ENCODE measurements around the gene COL24A1. TPM values are rescaled to one million over a fixed set of nuclear protein-coding genes. Genes with fewer than 3 reads are reported as not detected.
"Not testable (repeated sequence)": the region's sequence is repeated elsewhere in the genome, so short reads cannot be mapped to it uniquely, and the experiment has no call there.

The COL24A1 gene
- total RNA-seq, 1 donor from 2014 or later: not detected

DNA sequence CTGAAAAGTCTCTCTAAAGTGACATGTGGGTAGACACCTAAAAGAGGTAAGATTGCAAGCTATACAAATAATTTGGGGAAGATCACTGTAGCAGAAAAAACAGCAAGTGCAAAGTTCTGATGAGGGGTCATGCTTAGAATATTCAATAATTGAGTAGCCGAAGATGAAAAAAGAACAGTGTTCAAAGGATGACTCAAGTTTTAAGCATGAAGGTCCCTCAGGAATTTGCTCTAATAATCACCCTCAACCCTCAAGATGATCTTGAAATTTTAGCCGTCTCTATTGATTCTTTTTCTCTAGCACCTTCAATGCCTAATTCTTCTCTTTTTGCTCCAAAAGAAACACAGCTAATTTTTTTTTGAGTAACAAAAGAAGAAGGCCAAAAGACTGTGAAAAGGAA is 257.7 kb downstream of the COL24A1 start:
- Mint-ChIP-seq H3K9me3 (no peaks in the 10 kb centered on the region), H3K27ac (no peak overlapping the region), H3K4me3 (no peak overlapping the region), H3K36me3 (ENCODE audit: low read depth) (no peaks in the 10 kb centered on the region), H3K27me3 (no peaks in the 10 kb centered on the region), H3K4me1 (no peaks in the 10 kb centered on the region)
- DNase-seq: no peak
- intact Hi-C loops (cut with micrococcal nuclease): no loop called here

GRCh38 chr1:85894651-85895050 is 261.9 kb downstream of the COL24A1 start:
- Mint-ChIP-seq H3K4me1 (no peaks in the 10 kb centered on the region), H3K27ac (no peak overlapping the region), H3K9me3 (no peaks in the 10 kb centered on the region), H3K36me3 (ENCODE audit: low read depth) (no peaks in the 10 kb centered on the region), H3K4me3 (no peak overlapping the region), H3K27me3 (no peaks in the 10 kb centered on the region)
- DNase-seq: peak; percentile 55
- intact Hi-C loops (cut with micrococcal nuclease): no loop called here

GRCh38 chr1:85892366-85892765 is 264.2 kb downstream of the COL24A1 start:
- H3K27ac Mint-ChIP-seq: no peak overlapping the region
- no peaks in the 10 kb centered on the region for H3K27me3 Mint-ChIP-seq
- H3K4me3 Mint-ChIP-seq: no peak overlapping the region
- no peak for DNase-seq
- H3K36me3 Mint-ChIP-seq (ENCODE audit: low read depth): no peaks in the 10 kb centered on the region
- H3K9me3 Mint-ChIP-seq: no peaks in the 10 kb centered on the region
- intact Hi-C loops (cut with micrococcal nuclease): no loop called here
- H3K4me1 Mint-ChIP-seq: no peaks in the 10 kb centered on the region

DNA sequence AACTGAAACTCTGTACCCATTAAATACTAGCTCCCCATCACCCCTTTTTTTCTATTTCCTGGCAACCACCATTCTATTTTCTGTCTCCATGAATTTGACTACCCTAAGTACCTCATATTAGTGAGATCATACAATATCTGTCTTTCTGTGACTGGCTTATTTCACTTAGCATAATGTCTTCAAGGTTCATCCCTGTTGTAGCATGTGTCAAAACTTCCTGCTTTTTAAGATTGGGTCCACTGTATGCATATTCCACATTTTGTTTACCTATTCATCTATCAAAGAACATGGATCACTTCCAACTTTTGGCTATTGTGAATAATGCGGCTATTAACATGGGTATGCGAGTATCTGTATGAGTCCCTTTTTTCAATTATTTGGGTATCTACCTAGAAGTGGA is 266.7 kb downstream of the COL24A1 start:
- Mint-ChIP-seq H3K27me3 (no peaks in the 10 kb centered on the region), H3K4me1 (no peaks in the 10 kb centered on the region), H3K9me3 (no peaks in the 10 kb centered on the region), H3K4me3 (no peak overlapping the region), H3K27ac (no peak overlapping the region), H3K36me3 (ENCODE audit: low read depth) (no peaks in the 10 kb centered on the region)
- intact Hi-C loops (cut with micrococcal nuclease): no loop called here
- DNase-seq: no peak

- intact Hi-C loops (cut with micrococcal nuclease): no loop called here
- H3K4me3 Mint-ChIP-seq: no peak overlapping the region
- H3K4me1 Mint-ChIP-seq: no peaks in the 10 kb centered on the region
- no peak overlapping the region for H3K27ac Mint-ChIP-seq
- H3K36me3 Mint-ChIP-seq (ENCODE audit: low read depth): no peaks in the 10 kb centered on the region
- H3K27me3 Mint-ChIP-seq: no peaks in the 10 kb centered on the region
- no peaks in the 10 kb centered on the region for H3K9me3 Mint-ChIP-seq
- no peak for DNase-seq
Measured at GRCh38 chr1:85888921-85889320, 267.7 kb downstream of the COL24A1 start.

DNA sequence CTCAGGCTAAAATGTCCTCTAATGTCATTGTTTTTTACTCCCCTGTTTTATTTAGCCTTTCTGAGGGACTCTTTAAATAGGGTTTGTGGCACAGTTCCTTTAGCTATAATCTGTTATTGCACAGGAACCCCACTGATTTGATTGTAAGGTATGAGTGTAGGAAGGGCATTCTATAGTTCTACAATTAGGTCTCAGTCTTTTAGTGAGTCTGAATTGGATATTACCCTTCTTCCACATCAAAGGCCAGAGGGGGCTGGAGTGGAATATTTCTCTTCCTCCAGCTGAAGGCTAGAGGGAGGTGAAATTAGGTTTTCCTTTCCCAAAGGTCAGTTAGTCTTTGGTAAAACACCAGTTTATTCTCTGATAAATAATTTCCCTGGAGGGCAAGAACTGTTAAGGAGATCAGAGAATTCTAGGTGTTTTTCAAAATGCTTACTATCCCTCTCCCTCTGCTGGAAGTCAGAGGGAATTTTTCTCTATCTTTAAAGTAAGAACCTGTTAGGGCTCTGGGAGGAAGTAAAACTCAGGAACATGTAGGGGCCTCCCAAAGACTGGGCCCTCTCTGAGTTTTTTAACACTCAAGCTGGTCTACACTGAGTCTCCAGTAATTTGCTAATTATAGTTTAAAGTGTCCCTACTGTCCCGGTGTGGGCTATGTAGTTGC is 272.1 kb downstream of the COL24A1 start:
- Mint-ChIP-seq H3K27ac (no peak overlapping the region), H3K4me3 (no peak overlapping the region), H3K27me3 (no peaks in the 10 kb centered on the region), H3K36me3 (ENCODE audit: low read depth) (no peaks in the 10 kb centered on the region), H3K9me3 (no peaks in the 10 kb centered on the region), H3K4me1 (no peaks in the 10 kb centered on the region)
- no peak for DNase-seq
- intact Hi-C loops (cut with micrococcal nuclease): no loop called here

GRCh38 chr1:85867189-85867588 is 289.4 kb downstream of the COL24A1 start:
- H3K4me3 Mint-ChIP-seq: no peak overlapping the region
- no peaks in the 10 kb centered on the region for H3K4me1 Mint-ChIP-seq
- intact Hi-C loops (cut with micrococcal nuclease): no loop called here
- no peak for DNase-seq
- H3K27me3 Mint-ChIP-seq: no peaks in the 10 kb centered on the region
- no peaks in the 10 kb centered on the region for H3K36me3 Mint-ChIP-seq (ENCODE audit: low read depth)
- H3K27ac Mint-ChIP-seq: no peak overlapping the region
- H3K9me3 Mint-ChIP-seq: no peaks in the 10 kb centered on the region

DNA sequence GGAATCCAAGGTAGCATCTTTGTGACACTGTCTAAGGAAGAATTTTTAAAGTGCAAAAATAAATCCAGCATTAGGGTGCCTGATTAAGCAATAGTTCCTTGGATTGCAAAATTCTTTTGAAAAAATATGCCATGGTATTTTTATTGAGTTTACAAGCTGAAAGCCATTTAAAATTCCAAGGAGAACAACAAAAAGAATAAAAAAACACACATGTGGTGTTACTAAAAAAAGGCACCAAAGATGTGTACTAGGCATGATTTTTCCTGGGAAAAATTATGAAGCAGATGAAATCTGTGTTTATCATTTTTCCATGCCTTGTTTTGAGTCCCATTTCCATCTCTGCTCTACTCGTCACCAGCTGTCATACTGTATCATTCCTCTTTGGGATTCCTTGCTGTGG is 291.4 kb downstream of the COL24A1 start:
- Mint-ChIP-seq H3K9me3 (no peaks in the 10 kb centered on the region), H3K4me3 (no peak overlapping the region), H3K27me3 (no peaks in the 10 kb centered on the region), H3K27ac (no peak overlapping the region), H3K4me1 (no peaks in the 10 kb centered on the region), H3K36me3 (ENCODE audit: low read depth) (no peaks in the 10 kb centered on the region)
- intact Hi-C loops (cut with micrococcal nuclease): no loop called here
- DNase-seq: no peak

DNA sequence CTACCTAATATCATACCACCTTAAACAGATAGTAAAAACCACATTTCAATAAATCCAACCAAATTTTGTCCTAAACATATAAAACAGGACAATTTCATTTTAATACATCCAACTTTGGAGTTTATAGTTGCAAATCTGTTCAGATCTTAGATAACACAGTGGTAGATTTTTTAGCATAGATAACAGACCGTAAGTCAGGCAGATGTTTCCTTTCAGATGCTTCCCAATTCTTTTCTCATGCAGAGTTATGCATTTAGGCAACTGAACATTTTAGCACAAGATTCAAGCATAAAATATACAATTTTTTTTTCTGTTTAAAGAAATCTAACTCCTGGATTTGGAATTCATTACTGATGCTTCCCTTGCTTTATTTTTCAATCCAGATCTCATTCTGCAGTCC is 291.8 kb downstream of the COL24A1 start:
- intact Hi-C loops (cut with micrococcal nuclease): no loop called here
- Mint-ChIP-seq H3K36me3 (ENCODE audit: low read depth) (no peaks in the 10 kb centered on the region), H3K4me3 (no peak overlapping the region), H3K27ac (no peak overlapping the region), H3K9me3 (no peaks in the 10 kb centered on the region), H3K27me3 (no peaks in the 10 kb centered on the region), H3K4me1 (no peaks in the 10 kb centered on the region)
- no peak for DNase-seq

DNA sequence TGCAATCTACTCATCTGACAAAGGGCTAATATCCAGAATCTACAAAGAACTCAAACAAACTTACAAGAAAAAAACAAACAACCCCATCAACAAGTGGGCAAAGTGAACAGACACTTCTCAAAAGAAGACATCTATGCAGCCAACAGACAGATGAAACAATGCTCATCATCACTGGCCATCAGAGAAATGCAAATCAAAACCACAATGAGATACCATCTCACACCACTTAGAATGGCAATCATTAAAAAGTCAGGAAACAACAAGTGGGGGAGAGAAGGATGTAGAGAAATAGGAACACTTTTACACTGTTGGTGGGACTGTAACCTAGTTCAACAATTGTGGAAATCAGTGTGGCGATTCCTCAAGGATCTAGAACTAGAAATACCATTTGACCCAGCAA is 292.9 kb downstream of the COL24A1 start:
- intact Hi-C loops (cut with micrococcal nuclease); H3K4me1 Mint-ChIP-seq; H3K36me3 Mint-ChIP-seq (ENCODE audit: low read depth); DNase-seq; H3K4me3 Mint-ChIP-seq; H3K9me3 Mint-ChIP-seq; H3K27me3 Mint-ChIP-seq; H3K27ac Mint-ChIP-seq: not testable (repeated sequence)

GRCh38 chr1:85862456-85862855 is 294.1 kb downstream of the COL24A1 start:
- Mint-ChIP-seq H3K4me3 (no peak overlapping the region), H3K36me3 (ENCODE audit: low read depth) (no peaks in the 10 kb centered on the region), H3K27me3 (no peaks in the 10 kb centered on the region), H3K4me1 (no peaks in the 10 kb centered on the region), H3K9me3 (no peaks in the 10 kb centered on the region), H3K27ac (no peak overlapping the region)
- intact Hi-C loops (cut with micrococcal nuclease): no loop called here
- DNase-seq: no peak

DNA sequence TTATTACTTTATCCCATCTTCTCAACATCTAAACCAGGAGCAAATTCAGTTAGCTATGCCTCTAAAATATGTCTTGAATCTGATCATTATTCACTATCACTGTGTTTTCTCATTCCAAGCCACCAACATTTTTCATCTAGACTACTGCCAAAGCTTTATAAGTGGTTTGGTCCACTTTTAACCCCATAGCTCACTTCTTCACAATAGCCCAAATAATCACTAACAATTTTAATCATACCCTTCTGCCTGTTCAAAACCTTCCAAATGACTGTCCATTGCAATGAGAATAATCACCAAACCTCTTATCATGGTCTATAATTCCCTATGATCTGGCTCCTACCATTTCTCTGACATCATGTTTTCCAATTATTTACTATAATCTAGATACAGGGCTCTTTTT is 298.6 kb downstream of the COL24A1 start:
- Mint-ChIP-seq H3K27me3 (no peaks in the 10 kb centered on the region), H3K36me3 (ENCODE audit: low read depth) (no peaks in the 10 kb centered on the region), H3K4me1 (no peaks in the 10 kb centered on the region), H3K9me3 (no peaks in the 10 kb centered on the region), H3K27ac (no peak overlapping the region), H3K4me3 (no peak overlapping the region)
- no peak for DNase-seq
- intact Hi-C loops (cut with micrococcal nuclease): no loop called here

DNA sequence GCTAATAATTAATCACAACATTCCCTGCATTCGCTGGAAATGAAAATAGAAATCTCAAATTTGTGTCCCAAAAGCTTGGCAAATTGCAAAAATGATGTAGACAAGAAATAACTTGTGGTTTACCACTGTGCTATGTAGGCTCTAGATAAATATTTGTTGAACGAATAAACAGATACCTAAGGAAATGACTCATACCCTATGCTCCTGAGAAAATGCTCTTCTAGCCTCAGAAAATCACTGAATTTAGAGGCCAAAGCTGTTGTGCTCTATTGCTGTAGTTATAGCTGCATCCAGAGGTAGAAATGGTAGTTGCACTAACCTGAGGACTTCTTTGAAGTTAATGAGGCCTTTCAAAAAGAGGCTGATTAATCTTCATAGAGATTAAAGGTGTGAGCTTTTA is 306.3 kb downstream of the COL24A1 start:
- no peaks in the 10 kb centered on the region for H3K27me3 Mint-ChIP-seq
- DNase-seq: no peak
- no peaks in the 10 kb centered on the region for H3K36me3 Mint-ChIP-seq (ENCODE audit: low read depth)
- H3K4me1 Mint-ChIP-seq: no peaks in the 10 kb centered on the region
- H3K27ac Mint-ChIP-seq: no peak overlapping the region
- intact Hi-C loops (cut with micrococcal nuclease): no loop called here
- H3K9me3 Mint-ChIP-seq: no peaks in the 10 kb centered on the region
- H3K4me3 Mint-ChIP-seq: no peak overlapping the region

GRCh38 chr1:85849660-85850059 is 306.9 kb downstream of the COL24A1 start:
- H3K4me1 Mint-ChIP-seq: no peaks in the 10 kb centered on the region
- no peak overlapping the region for H3K27ac Mint-ChIP-seq
- intact Hi-C loops (cut with micrococcal nuclease): no loop called here
- no peaks in the 10 kb centered on the region for H3K36me3 Mint-ChIP-seq (ENCODE audit: low read depth)
- H3K9me3 Mint-ChIP-seq: no peaks in the 10 kb centered on the region
- H3K4me3 Mint-ChIP-seq: no peak overlapping the region
- no peak for DNase-seq
- no peaks in the 10 kb centered on the region for H3K27me3 Mint-ChIP-seq

DNA sequence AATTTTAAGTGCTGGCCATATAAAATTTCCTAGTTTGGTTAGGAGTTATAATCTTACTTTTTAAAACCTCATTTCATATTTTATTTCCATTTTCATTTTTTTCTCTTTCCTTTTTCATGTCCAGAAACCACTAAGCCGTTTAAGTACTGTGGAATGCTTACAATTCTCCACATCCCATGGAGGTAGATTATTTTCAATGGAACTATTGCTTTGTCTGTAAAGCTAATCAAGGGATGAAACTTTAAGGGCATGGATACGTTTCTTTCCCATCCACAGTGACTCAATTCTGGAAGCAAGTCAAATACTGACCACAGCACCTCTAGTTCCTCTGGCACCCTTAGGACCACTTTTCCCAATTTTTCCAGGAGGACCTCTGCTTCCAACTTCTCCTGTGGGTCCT is 309.2 kb downstream of the COL24A1 start:
- no peaks in the 10 kb centered on the region for H3K27me3 Mint-ChIP-seq
- no peak for DNase-seq
- intact Hi-C loops (cut with micrococcal nuclease): no loop called here
- no peak overlapping the region for H3K27ac Mint-ChIP-seq
- no peaks in the 10 kb centered on the region for H3K4me1 Mint-ChIP-seq
- H3K36me3 Mint-ChIP-seq (ENCODE audit: low read depth): no peaks in the 10 kb centered on the region
- H3K9me3 Mint-ChIP-seq: no peaks in the 10 kb centered on the region
- no peak overlapping the region for H3K4me3 Mint-ChIP-seq

Data from activated CD4-positive, alpha-beta T cell treated with anti-CD3 and anti-CD28 coated beads, Interleukin-2, amount 10 ng/mL, durations not matched to agents 24 days and 14 days (primary cell).